Measurements from ENCODE around the gene FOXJ1.

The FOXJ1 gene

GRCh38 chr17:76123749-76124581, 17.1 kb downstream of the FOXJ1 start:
- no peak for DNase-seq

- DNase-seq, result no peak
Measured at GRCh38 chr17:76123191-76123499, 17.9 kb downstream of the FOXJ1 start.

- DNase-seq, result no peak
Measured at GRCh38 chr17:76122431-76123190, 18.4 kb downstream of the FOXJ1 start.

GRCh38 chr17:76121932-76122430, 19.1 kb downstream of the FOXJ1 start:
- peak; percentile 51 for DNase-seq

GRCh38 chr17:76120658-76121008, 20.4 kb downstream of the FOXJ1 start:
- no peak for DNase-seq

GRCh38 chr17:76119409-76120371, 21.4 kb downstream of the FOXJ1 start:
- no peak for DNase-seq

GRCh38 chr17:76115138-76115754, 25.8 kb downstream of the FOXJ1 start:
- no peak for DNase-seq

- no peak for DNase-seq
Measured at GRCh38 chr17:76111956-76112355, 29.1 kb downstream of the FOXJ1 start.

- no peak for DNase-seq
Measured at GRCh38 chr17:76107509-76107908, 33.5 kb downstream of the FOXJ1 start.

- no peak for DNase-seq
Measured at GRCh38 chr17:76106703-76107102, 34.3 kb downstream of the FOXJ1 start.

- no peak for DNase-seq
Measured at GRCh38 chr17:76104896-76105231, 36.2 kb downstream of the FOXJ1 start.

GRCh38 chr17:76104140-76104895, 36.7 kb downstream of the FOXJ1 start:
- no peak for DNase-seq

- DNase-seq, result peak; percentile 93
Measured at GRCh38 chr17:76103274-76104139, 37.5 kb downstream of the FOXJ1 start, which contains the start of gene EXOC7. Gene EXOC7, minus strand, starts transcription at chr17:76103787. Its CDS starts 95 bp downstream, at chr17:76103692.

GRCh38 chr17:76102944-76103273, 38.1 kb downstream of the FOXJ1 start:
- DNase-seq, result no peak

GRCh38 chr17:76097716-76098295, 43.2 kb downstream of the FOXJ1 start:
- no peak for DNase-seq

- DNase-seq, result no peak
Measured at GRCh38 chr17:76095943-76096342, 45.1 kb downstream of the FOXJ1 start.

GRCh38 chr17:76094046-76094445, 47.0 kb downstream of the FOXJ1 start:
- no peak for DNase-seq

- no peak for DNase-seq
Measured at GRCh38 chr17:76092526-76093413, 48.3 kb downstream of the FOXJ1 start.

- DNase-seq, result no peak
Measured at GRCh38 chr17:76091526-76092286, 49.3 kb downstream of the FOXJ1 start.

Data from stimulated activated CD4-positive, alpha-beta T cell treated with anti-CD3 and anti-CD28 coated beads, Interleukin-15, amount 100 ng/mL, for 24 hours (primary cell).